GM21717 (cell line): ENCODE data around the gene STYX.
"Not testable (repeated sequence)": the region's sequence is repeated elsewhere in the genome, so short reads cannot be mapped to it uniquely, and the experiment has no call there.

ENCODE experiments used
- ATAC-seq: cut with Tn5 transposase; IDR thresholded peaks from one replicate; pipeline ENCODE4 v1.9.1; 2021; ENCODE audit warnings: mild to moderate bottlenecking, moderate library complexity; ENCODE audit not compliant: unreplicated experiment

STYX gene

DNA sequence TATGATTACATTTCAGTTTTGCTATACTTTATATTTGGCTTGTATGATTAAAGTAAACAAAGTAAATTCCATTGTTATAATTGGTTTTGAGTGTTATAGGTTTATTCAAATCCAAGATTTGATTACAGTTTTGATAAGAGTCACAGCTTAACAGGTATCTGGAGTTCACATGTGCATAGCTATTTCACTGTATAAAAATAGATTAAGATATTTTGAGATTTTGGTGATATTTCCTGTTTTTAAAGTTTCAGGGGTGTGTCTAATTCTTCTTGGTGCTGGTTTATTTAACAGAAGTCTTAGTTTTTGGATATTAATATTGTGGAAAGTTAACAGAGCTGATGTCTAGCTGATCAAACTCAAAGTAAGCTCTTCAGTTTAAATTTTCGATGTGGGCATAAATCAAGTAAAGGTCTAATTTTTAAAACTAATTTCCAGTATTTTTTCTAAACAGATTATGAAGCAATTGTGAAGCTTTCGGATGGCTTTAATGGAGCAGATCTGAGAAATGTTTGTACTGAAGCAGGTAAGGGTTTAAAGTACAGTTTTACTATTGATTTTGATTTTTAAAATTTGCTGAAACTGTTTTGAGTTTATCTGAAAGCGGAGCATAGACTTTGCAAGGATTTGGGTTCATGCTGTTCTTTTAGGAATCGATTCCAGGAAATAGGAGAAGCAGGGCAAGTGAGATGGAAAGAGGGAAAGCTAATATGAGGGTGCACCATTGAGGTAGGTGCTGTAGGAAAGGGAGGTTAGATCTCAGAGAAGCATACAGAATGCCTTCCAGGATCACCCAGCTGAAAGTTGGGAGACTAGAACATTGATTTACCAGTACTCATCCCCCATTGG is 6.2 kb upstream of the STYX start:
- ATAC-seq, result no peak

DNA sequence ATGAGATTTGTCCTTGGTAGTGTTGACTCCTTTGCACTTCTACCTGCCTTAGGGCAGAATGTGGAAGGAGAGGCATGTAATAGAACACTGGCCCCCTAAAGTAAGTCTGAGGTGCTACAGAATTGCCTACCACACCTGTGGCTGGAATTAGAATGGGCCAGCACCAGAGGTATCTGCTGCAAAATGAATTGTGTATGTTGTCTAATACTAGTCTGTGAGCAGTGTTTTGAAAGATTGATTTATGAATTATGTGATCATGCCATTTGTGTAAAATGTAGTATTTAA is 5.7 kb upstream of the STYX start:
- no peak for ATAC-seq

DNA sequence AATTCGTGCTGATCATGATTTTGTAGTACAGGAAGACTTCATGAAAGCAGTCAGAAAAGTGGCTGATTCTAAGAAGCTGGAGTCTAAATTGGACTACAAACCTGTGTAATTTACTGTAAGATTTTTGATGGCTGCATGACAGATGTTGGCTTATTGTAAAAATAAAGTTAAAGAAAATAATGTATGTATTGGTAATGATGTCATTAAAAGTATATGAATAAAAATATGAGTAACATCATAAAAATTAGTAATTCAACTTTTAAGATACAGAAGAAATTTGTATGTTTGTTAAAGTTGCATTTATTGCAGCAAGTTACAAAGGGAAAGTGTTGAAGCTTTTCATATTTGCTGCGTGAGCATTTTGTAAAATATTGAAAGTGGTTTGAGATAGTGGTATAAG is 2.5 kb upstream of the STYX start:
- ATAC-seq, result not testable (repeated sequence)

DNA sequence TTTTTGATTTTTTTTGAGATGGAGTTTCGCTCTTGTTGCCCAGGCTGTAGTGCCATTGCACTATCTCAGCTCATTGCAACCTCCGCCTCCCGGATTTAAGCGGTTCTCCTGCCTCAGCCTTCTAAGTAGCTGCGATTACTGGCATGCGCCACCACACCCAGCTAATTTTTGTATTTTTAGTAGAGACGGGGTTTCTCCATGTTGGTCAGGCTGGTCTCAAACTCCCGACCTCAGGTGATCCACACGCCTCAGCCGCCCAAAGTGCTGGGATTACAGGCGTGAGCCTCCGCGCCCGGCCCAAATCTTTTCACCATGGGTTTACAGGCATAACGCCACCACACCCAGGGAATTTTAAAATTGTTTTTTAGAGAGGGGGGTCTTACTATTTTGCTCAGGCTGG is 931 bp upstream of the STYX start:
- not testable (repeated sequence) for ATAC-seq

DNA sequence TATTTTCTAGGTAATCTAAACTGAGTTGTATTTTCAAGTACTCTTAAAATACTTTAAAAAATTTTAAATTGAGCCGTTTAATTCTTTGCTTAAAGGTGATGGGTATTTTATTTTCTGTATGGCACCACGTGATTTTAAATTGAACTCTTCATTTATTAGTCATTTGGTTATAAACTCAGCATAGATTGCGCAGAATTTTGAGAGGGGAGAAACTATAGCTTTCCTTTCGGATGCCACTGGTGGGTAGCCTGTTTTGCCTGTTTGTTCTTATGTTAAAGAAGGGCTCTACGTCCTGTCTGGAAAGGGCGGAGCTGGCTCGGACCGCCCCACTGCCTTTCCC is 411 bp upstream of the STYX start:
- ATAC-seq, result no peak

DNA sequence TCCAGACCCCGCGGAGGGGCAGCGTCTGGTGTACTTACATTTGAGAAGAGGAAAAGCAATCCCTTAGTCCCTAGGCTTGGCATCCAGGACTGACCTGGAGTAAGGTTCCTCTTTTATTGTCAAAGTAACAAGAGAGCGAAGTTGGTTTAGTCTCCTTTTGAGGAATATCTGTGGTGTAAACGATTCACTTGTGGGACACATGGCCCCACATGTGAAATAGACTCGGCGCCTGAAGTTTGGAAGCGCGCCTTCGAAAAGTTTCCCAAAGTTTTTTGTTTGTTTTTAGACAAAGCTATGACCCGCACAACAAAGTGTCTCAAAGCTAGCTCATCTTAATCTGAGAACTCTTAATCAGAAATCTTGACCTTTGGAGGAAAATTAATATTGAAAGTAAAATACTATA is 744 bp downstream of the STYX start:
- ATAC-seq, result no peak

DNA sequence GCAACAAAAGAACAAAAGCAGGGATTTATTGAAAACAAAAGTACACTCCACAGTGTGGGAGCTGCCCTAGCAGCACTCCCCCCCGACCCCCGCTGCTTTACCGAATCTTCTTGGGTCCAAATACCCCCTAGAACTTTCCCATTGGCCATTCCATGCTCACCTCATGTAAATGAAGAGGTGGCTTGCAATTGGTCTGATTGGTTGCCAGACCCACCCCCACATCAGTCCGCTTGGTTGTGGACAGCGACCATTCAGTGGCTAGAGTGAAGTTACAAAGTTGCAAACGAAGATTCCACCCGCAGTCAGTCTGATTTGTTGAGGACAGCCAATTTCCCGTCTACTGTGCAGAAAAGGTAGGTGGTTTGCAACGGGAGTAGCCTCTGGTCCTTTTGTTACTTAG is 3.9 kb downstream of the STYX start:
- ATAC-seq, result no peak

DNA sequence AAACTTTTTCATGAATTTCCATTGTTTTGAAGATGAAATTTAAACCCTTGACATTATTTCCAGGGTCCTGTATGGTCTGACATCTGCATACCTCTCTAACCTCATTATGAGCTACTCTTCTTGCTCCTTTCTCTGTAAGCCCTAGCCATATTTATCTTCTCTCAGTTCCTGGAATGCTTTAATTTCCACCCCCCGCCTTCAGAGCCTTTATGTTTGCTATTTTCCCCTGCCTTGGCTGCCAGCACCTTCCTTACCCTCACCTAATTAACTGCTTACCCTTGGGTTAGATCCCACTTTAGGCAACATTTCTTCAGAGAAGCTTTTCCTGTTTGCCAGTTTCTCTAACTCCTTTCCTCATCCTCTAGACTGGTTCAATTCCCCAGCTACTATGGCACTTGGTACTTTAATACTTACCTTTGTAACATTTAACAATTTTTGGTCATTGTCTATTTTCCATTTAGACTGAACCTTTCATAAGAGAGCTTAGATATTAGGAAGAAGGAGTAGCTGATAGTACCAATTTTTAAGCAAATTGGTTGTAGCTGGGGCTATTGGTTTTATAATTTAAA is 6.0 kb downstream of the STYX start:
- ATAC-seq, result no peak

DNA sequence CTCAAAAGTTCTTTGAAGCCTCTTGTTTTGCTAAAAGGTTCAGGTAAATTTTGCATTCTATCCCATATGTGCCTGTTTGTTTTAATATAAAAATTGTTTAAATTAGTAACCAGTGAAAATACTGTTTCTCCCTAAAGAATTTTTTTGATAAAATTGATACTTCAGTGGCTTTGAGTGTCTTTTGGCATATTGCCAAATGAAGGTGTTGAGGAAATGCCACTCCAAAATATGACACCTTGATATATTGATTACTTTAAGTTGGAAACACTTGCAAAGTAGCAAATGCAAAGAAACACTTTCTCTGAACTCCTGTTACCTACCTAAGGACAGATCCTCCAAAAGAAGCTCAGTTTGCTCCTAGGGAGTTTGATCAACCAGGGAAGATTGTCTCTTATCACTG is 8.4 kb downstream of the STYX start:
- ATAC-seq, result no peak

DNA sequence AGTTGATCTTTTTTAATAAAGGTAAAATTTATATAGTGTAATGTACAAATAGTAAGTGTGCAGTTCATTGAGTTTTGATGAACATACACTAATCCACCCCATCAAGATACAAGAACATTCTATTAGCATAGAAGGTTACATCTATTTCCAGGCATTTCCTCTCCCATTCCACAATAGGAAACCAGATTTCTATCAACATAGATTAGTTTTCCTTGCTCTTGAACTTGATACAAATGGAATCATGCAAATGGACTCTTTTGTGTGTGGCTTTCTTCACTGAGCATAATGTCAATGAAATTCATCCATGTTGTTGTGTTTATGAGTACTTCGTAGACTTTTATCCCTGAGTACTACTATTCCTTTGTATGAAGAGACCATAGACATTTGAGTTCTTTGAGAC is 10.8 kb downstream of the STYX start:
- no peak for ATAC-seq

DNA sequence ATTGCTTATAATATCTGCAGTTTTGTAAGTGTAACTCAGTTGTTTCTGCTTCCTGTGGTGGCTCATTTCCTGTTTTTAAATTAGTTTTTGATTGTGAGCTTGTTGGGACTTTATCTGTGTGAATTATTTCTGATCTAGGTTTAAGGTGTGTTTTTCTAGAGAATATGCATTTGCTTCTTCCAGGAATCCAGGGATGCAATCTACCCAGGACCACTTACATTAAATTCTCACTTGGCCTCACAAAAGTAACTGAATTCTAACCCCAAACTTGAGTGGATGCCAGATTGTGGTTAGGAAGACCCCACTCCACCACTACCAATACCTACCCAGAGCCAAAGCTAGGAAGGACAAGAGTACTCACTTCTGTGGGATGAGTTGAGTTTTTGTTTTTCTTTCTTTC is 11.9 kb downstream of the STYX start:
- no peak for ATAC-seq

DNA sequence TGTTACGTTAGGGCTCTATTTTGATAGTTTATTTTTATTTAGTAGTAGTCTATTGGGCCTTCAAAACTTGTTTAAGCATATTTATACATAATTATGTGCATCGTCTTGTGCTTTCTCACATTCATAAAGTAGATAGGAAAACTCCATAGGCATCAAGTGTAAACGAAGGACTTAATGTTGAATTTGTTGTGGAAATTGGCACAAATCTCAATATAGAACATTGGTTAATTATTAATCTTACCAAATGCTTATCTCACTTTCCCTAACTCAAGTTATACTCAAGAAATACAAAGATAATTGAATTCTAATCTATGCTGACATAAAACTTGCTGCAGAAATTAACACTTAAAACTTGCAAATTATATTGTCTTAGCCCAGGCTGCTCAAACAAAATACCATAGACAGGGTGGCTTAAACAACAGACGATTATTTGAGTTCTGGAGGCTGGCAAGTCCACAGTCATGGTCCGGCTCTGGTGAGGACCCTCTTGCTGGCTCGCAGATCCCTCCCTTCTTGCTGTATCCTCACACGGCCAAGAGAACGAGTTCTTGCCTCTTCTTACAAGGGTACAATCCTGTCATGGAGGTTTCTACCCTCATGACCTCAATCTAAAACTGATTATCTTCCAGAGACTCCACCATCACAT is 18.8 kb downstream of the STYX start:
- no peak for ATAC-seq

DNA sequence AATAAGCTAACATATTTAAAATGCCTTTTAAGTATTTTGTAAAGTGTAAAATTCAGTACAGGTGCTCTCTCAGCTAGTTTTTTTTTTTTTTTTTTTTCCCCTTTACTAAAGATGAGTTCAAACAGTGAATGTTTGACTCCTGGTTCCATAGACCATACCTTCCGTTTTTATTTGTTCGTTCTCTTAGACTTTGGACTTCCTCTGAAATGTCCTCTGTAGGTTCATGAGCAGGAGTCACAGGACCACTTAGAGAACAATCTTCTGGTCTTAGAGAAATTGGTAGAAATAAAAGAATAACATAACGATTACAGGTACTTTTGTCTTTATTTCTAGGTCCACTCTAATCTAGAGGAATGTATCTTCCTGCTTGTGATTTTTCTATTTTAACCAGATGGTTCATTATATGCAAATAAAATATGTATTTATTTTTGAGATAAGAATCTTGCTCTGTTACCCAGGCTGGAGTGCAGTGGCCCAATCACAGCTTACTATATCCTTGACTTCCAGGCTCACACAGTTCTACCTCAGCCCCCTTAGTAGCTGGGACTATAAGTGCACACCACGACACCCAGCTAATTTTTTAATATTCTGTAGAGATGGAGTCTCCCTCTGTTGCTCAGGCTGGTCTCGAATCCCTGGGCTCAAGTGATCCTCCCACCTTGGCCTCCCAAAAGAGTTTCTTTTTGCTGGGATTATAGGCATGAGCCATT is 25.8 kb downstream of the STYX start:
- no peak for ATAC-seq

DNA sequence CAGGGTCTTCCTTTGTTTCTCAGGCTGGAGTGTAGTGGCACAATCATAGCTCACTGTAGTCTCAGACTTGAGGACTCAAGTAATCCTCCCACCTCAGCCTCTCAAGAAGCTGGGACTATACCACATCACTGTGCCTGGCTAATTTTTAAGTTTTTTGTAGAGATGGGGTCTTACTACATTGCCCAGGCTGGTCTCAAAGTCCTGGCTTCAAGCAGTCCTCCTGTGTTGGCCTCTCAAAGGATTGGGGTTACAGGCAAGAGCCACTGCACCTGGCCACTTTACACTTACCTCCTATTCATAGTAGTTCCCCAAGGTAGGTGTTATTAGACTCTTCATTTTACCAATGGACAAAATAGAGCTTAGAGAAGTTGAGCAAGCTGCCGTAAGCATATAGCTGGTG is 29.2 kb downstream of the STYX start:
- no peak for ATAC-seq

DNA sequence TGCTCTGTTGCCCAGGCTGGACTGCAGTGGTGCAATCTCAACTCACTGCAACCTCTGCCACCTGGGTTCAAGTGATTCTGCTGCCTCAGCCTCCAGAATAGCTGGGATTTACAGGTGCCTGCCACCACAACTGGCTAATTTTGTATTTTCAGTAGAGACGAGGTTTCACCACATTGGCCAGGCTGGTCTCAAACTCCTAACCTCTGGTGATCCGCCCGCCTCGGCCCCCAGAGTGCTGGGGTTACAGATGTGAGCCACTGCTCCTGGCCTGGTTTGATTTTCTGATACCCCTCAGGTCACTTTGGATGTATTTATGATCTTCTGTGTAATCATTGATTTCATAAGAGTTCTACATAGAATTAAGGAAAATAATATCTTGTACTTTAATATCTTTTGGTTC is 33.0 kb downstream of the STYX start:
- ATAC-seq, result not testable (repeated sequence)

DNA sequence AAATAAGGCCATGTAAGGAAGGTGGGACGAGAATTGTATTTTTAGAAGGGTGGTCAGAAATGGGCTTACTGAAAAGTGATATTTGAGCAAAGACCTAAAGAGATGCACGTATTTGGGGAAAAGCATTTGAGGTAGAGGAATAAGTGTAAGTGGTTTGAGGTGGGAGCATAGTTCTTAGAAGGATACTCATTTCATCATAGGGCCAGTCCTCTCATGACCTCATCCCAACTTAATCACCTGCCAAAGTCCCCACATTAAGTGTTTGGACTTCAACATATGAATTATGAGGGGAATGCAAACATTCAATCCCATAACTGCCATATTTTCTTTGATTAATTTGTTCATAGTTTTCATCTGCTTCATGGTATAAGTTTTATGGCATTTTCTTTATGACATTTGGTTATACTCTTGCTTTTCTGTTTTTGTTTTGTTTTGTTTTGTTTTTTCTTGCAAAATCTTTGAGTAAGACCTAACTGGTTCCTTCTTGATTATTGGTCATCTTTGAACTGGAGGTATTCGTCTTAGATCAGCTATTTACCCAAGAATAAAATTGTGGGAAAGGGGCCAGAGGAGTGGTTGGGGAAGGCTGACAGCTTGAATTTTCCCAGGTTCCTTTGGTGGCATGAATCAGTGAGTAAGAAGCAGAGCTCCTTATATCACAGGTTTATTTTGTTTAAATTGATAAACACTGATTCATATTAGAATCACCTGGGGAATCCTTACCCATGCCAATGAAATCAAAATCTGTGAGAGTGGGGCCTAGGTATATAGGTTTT is 37.3 kb downstream of the STYX start:
- no peak for ATAC-seq

DNA sequence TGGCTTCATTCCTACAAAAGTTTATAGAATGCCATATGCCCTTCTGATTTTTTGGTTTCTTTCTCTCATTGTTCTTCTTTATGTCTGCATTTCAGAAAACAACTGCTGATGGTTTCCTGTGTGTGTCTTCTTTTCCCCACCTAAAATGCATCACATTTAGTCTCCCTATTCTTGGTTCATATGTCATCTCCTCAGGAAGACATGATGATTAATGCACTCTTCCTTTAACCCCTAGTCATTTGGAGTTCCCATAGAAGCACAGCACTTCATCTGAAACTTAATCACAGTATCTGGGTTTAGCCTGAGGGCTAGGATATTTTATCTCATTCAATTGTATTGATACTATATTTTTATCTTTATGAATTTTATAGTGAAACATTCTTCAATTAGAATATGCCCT is 39.9 kb downstream of the STYX start:
- no peak for ATAC-seq

DNA sequence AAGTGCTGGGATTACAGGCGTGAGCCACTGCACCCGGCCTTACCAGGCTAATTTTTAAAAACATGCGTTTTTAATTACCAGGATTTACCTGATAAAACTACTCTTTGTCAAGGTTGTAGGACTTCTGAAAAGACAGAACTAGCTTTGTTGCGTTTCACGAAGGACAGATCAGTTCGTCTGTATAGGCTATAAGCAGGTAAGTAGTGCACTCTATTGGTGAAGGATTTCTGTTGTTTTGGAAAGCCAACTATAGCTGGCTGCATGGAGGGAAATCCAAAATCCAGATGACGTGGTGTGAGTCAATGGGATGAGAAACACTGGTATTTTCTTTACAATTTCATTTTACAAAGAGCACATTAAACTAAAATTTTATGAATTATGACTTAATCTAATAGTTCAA is 46.9 kb downstream of the STYX start:
- no peak for ATAC-seq

DNA sequence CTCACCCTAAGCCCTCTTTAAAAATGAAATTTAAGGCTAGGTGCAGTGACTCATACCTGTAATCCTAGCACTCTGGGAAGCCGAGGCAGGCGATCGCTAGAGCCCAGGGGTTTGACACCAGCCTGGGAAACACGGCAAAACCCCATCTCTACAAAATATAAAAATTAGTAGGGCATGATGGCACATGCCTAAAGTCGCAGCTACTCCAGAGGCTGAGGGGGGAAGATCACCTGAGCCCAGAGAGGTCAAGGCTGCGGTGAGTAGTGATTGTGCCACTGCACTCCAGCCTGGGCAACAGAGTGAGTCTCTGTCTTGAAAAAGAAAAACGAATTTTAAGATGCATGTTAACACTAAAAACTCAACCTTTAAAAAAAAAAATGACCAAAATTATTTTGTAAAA is 48.7 kb downstream of the STYX start:
- ATAC-seq, result no peak

DNA sequence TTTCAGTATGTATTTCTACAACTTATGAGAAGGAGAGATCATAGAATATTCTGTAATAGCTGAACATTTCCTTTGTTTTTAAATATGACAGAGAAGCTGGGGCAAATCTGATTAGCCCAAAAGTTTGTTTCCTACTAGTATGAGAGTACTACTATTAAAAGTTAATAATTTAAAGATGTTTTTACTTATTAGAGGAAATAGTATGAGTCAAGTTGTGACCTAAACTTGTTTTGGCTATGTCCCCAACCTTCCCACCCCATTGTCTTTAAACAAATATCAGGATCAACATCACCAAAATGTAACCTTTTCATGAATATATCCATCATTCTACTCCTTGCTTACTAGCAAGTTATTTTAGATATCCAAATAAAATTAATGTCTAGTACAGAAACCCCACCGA is 50.9 kb downstream of the STYX start:
- ATAC-seq, result no peak

DNA sequence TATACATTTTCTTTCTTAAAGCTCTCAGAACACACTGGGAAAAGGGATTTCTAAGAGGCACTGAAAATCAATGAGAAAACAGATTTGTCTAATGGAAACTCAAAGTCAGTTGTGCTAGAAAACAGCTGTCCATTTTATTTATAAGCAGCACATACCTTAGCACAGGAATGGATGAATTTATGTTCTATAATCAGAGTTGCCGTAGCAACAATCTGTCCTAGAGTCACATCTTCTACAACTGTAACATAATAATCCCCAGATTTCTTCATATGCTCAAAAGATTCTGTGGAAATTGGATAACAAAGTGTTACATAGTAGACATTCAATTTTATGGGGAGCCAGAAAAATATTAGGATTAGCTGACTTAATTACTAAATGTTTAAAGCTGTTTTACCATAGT is 51.7 kb downstream of the STYX start:
- ATAC-seq, result no peak
